ENCODE results near the gene C16orf46. TPM values are rescaled to one million over a fixed set of nuclear protein-coding genes. Genes with fewer than 3 reads are reported as not detected.
A peak's percentile ranks its signal among the peaks of the same experiment; 100 is the strongest.

C16orf46 gene
- total and polyA plus RNA-seq, 9 of the 15 experiments (the other 6 are each of a cell fraction or from before 2014, with no cell fraction given): 0.10 to 0.98 (median 0.41) TPM; not detected in 1

DNA sequence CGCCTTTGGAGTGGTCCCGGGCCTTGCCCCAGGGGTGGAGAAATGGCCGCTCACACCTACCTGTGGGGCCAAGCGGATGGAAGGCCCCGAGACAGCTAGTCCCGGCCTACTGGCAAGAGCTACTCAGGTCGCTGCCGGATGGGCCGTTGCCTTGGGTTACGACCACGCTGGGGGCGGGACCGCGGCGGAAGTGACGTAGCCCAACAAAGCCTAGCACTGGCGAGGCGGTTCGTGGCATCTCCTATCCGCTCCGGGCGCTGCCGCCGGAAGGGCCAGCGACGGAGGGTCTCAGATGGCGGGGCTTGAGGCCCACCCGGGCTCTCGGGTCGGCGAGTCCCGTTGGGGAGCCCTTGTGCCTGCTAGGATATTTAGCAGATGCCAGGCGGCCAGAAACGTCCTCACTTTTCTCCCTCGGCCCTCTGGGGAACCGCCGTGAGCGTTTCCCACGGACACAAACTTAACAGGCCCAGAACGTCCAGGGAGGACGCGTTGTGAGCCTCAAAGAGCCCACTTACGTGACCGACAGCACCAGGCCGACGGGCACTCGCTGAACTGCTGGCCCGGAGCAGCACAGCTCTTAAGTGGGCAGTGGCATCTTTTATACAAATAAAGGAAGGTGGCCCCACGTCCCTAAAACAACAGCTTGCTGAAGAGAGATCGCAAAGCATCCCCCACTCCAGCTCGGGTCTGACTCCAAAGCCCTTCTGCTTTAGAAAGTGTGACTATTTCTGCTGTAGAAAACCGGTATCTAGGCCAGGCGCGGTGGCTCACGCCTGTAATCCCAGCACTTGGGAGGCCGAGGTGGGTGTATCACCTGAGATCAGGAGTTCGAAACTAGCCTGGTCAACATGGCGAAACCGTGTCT is at the start of gene C16orf46 (continued):
- TF ChIP-seq, protein P1, sequence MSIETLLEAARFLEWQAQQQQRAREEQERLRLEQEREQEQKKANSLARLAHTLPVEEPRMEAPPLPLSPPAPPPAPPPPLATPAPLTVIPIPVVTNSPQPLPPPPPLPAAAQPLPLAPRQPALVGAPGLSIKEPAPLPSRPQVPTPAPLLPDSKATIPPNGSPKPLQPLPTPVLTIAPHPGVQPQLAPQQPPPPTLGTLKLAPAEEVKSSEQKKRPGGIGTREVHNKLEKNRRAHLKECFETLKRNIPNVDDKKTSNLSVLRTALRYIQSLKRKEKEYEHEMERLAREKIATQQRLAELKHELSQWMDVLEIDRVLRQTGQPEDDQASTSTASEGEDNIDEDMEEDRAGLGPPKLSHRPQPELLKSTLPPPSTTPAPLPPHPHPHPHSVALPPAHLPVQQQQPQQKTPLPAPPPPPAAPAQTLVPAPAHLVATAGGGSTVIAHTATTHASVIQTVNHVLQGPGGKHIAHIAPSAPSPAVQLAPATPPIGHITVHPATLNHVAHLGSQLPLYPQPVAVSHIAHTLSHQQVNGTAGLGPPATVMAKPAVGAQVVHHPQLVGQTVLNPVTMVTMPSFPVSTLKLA (conservative IDR thresholded peaks at IDR 0.05): peak; percentile 90 to 97; a peak in 3 of 4 replicates
- TF ChIP-seq HDAC1 (IDR thresholded peaks at IDR 0.05) (peak; percentile 20 to 99; a peak in 3 of 4 replicates), ZBTB12 (CRISPR knock-in tag; IDR thresholded peaks at IDR 0.05) (peak; percentile 85), WHSC1 (IDR thresholded peaks at IDR 0.05; ENCODE audit: low read length) (no peak), JUND (IDR thresholded peaks at IDR 0.05; ENCODE audit: borderline replicate concordance, low read depth, low read length) (peak; percentile 68), JUND (tag; IDR thresholded peaks at IDR 0.05; ENCODE audit: borderline replicate concordance, low read depth, low read length) (peak; percentile 60; the same call in 1 of the 3 replicates), IRF9 (tag; IDR thresholded peaks at IDR 0.05) (no peak), GABPB1 (CRISPR knock-in tag; IDR thresholded peaks at IDR 0.05) (peak; percentile 99), NR2C2 (CRISPR knock-in tag; IDR thresholded peaks at IDR 0.05) (no peak), NR2C2 (tag; IDR thresholded peaks at IDR 0.05) (peak; percentile 74; the same call in 1 of the 2 replicates), TAF7 (tag; IDR thresholded peaks at IDR 0.05) (peak; percentile 58; the same call in 1 of the 2 replicates), BHLHE40 (IDR thresholded peaks at IDR 0.05; ENCODE audit: low read length) (peak; percentile 29; the same call in 1 of the 2 replicates), NFATC3 (IDR thresholded peaks at IDR 0.05) (no peak), FOXA3 (CRISPR knock-in tag; conservative IDR thresholded peaks at IDR 0.05 in 1 of 2, IDR thresholded peaks at IDR 0.05 in 1 of 2) (peak in 1 of 2 experiments; percentile 77; a peak in 2 of 4 replicates), POLR2H (tag; IDR thresholded peaks at IDR 0.05; ENCODE audit: low read depth) (peak; percentile 70), PHF20 (IDR thresholded peaks at IDR 0.05; ENCODE audit: partially characterized antibody) (peak; percentile 97), BMI1 (IDR thresholded peaks at IDR 0.05; ENCODE audit: low read length) (peak; percentile 92), ELF2 (CRISPR knock-in tag; IDR thresholded peaks at IDR 0.05) (peak; percentile 72), NONO (IDR thresholded peaks at IDR 0.05; ENCODE audit: low read depth in 2 of 2, low read length in 1 of 2) (peak in 1 of 2 experiments; percentile 23; a peak in 1 of 4 replicates)
- TF ChIP-seq, protein P2, sequence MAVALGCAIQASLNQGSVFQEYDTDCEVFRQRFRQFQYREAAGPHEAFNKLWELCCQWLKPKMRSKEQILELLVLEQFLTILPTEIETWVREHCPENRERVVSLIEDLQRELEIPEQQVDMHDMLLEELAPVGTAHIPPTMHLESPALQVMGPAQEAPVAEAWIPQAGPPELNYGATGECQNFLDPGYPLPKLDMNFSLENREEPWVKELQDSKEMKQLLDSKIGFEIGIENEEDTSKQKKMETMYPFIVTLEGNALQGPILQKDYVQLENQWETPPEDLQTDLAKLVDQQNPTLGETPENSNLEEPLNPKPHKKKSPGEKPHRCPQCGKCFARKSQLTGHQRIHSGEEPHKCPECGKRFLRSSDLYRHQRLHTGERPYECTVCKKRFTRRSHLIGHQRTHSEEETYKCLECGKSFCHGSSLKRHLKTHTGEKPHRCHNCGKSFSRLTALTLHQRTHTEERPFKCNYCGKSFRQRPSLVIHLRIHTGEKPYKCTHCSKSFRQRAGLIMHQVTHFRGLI (CRISPR knock-in tag; IDR thresholded peaks at IDR 0.05): no peak
- TF ChIP-seq, protein P3, sequence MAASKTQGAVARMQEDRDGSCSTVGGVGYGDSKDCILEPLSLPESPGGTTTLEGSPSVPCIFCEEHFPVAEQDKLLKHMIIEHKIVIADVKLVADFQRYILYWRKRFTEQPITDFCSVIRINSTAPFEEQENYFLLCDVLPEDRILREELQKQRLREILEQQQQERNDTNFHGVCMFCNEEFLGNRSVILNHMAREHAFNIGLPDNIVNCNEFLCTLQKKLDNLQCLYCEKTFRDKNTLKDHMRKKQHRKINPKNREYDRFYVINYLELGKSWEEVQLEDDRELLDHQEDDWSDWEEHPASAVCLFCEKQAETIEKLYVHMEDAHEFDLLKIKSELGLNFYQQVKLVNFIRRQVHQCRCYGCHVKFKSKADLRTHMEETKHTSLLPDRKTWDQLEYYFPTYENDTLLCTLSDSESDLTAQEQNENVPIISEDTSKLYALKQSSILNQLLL (CRISPR knock-in tag; IDR thresholded peaks at IDR 0.05; ENCODE audit: borderline replicate concordance): no peak
